K562 (cell line): ENCODE results near the gene TRIO. TPM values are rescaled to one million over a fixed set of nuclear protein-coding genes. Genes with fewer than 3 reads are reported as not detected.

Experiments
- ATAC-seq: fragments of 200-7000 bp; cut with Tn5 transposase; 3 replicates; pipeline ENCODE4 v1.9.1; 2020; ENCODE audit warnings: moderate library complexity
- BruUV-seq: library from RNA; stranded (reverse); fragments of 400-500 nt; replicated peaks from 2 replicates; lab custom pipeline; 2021; lab: Mats Ljungman, UMichigan
- CTCF ChIA-PET: fragments of 300-600 bp; formaldehyde crosslinking; extraction: SDS; loops from one replicate; lab custom pipeline; 2021; ENCODE audit warnings: low intra/inter-chr PET ratio; lab: Yijun Ruan, JAX
- POLR2A ChIA-PET: fragments of 300-600, 350-650 bp; sonication (Branson Sonifier 250); formaldehyde crosslinking; extraction: SDS; loops from one replicate; lab custom pipeline; 2021; ENCODE audit warnings: antibody characterized with exemption, inconsistent platforms; lab: Yijun Ruan, JAX
- DNase-seq, 4 experiments: peaks; one replicate each; pipeline versions ENCODE4 v3.0.0 to v3.0.0-alpha.2; 2011 to 2018; ENCODE audit warnings: low spot score in 3 of 4, mixed read lengths in 3 of 4; ENCODE audit errors: extremely low read depth in 1 of 4
- FAIRE-seq: peaks from 2 replicates; lab custom pipeline; 2011; peaks lifted over from hg19 to GRCh38; lab: Jason Lieb, UNC
- H2AFZ ChIP-seq: 2 replicates; pipeline ENCODE4 v1.6.0; 2011; ENCODE audit warnings: low read depth, low read length, control low read depth, inconsistent platforms
- H3K27ac ChIP-seq: fragments of 200-600 bp; 3 replicates; pipeline ENCODE4 v1.8.0; 2011; ENCODE audit warnings: low read depth, mild to moderate bottlenecking, control low read depth, inconsistent platforms, low read length, moderate library complexity, mixed read lengths; ENCODE audit errors: extremely low read depth
- H3K27me3 ChIP-seq, 2 experiments: fragments of 300-600 bp in 1 of 2; 2 replicates in 1 of 2; 3 replicates in 1 of 2; pipeline versions ENCODE4 v1.6.0 to v1.8.0; 2011; ENCODE audit warnings: inconsistent platforms in 2 of 2, low read length in 2 of 2, mild to moderate bottlenecking in 1 of 2, mixed read lengths in 1 of 2, moderate library complexity in 1 of 2; ENCODE audit not compliant: control insufficient read depth in 2 of 2, insufficient read depth in 2 of 2
- H3K36me3 ChIP-seq: fragments of 300-600 bp; 3 replicates; pipeline ENCODE4 v1.8.0; 2011; ENCODE audit warnings: mild to moderate bottlenecking, low read length, inconsistent platforms; ENCODE audit not compliant: control insufficient read depth, insufficient read depth
- H3K4me1 ChIP-seq, 2 experiments: fragments of 200-600 bp in 1 of 2; replicated peaks in 1 of 2; 2 replicates in 1 of 2; 3 replicates in 1 of 2; pipeline versions ENCODE4 v1.5.1 to v1.8.0; 2011; ENCODE audit warnings: inconsistent platforms in 2 of 2, low read length in 2 of 2, mild to moderate bottlenecking in 1 of 2, mixed read lengths in 1 of 2, moderate library complexity in 1 of 2; ENCODE audit not compliant: control insufficient read depth in 2 of 2, insufficient read depth in 2 of 2
- H3K4me2 ChIP-seq: 2 replicates; pipeline ENCODE4 v1.6.1; 2011; ENCODE audit warnings: low read length, control low read depth, inconsistent platforms, mixed read lengths; ENCODE audit not compliant: insufficient read depth
- H3K4me3 ChIP-seq: fragments of 200-600 bp; sonication (generic), shearing (Covaris generic); 2 replicates; pipeline ENCODE4 v1.5.1; 2016; ENCODE audit warnings: control low read depth, inconsistent platforms
- H3K79me2 ChIP-seq: fragments of 200-600 bp; 3 replicates; pipeline ENCODE4 v1.8.0; 2011; ENCODE audit warnings: low read length, inconsistent platforms; ENCODE audit not compliant: control insufficient read depth, insufficient read depth
- H3K9ac ChIP-seq, 2 experiments: 2 replicates each; pipeline versions ENCODE4 v1.6.0 to v1.6.1; 2011; ENCODE audit warnings: low read depth in 2 of 2, low read length in 2 of 2, control low read depth in 1 of 2, inconsistent platforms in 1 of 2, mild to moderate bottlenecking in 1 of 2, mixed read lengths in 1 of 2; ENCODE audit not compliant: insufficient read depth in 1 of 2
- H3K9me1 ChIP-seq: one replicate; pipeline ENCODE4 v1.6.0; 2011; ENCODE audit warnings: inconsistent platforms, mild to moderate bottlenecking, low read length, moderate library complexity; ENCODE audit not compliant: control insufficient read depth, insufficient read depth
- H3K9me3 ChIP-seq: replicated peaks from 2 replicates; pipeline ENCODE4 v1.5.1; 2011; ENCODE audit warnings: low read depth, low read length, inconsistent platforms; ENCODE audit not compliant: control insufficient read depth, insufficient read depth
- H4K20me1 ChIP-seq: replicated peaks from 2 replicates; pipeline ENCODE4 v1.6.1; 2011; ENCODE audit warnings: low read length, inconsistent platforms, mixed read lengths; ENCODE audit not compliant: control insufficient read depth, insufficient read depth
- ASH1L ChIP-seq: fragments of 450-650 bp; IDR thresholded peaks from 2 replicates; pipeline ENCODE4 v1.6.1; 2018; ENCODE audit warnings: borderline replicate concordance, mild to moderate bottlenecking, low read depth; ENCODE audit not compliant: partially characterized antibody
- CTBP1 ChIP-seq: fragments of 450-650 bp; IDR thresholded peaks from 2 replicates; pipeline ENCODE4 v1.6.1; 2016; ENCODE audit warnings: borderline replicate concordance
- E2F3 ChIP-seq: fragments of 250-450 bp; sonication (Bioruptor Pico); IDR thresholded peaks from 2 replicates; pipeline ENCODE4 v1.4.0; 2020; ENCODE audit warnings: mild to moderate bottlenecking
- FOXP1 ChIP-seq: sonication (generic); formaldehyde crosslinking; IDR thresholded peaks from 2 replicates; pipeline ENCODE4 v1.8.0; 2022; ENCODE audit warnings: mild to moderate bottlenecking, missing genetic modification reagents
- HDAC8 ChIP-seq: fragments of 450-650 bp; IDR thresholded peaks from 2 replicates; pipeline ENCODE4 v1.6.1; 2016; ENCODE audit warnings: mild to moderate bottlenecking, missing genetic modification characterization, moderate library complexity, missing compliant biosample characterization
- PHB ChIP-seq: fragments of 250-450 bp; sonication (Bioruptor Pico); IDR thresholded peaks from 2 replicates; pipeline ENCODE4 v1.5.0; 2021
- PHF21A ChIP-seq: fragments of 450-650 bp; IDR thresholded peaks from 2 replicates; pipeline ENCODE4 v1.6.1; 2017; ENCODE audit warnings: low read depth, borderline replicate concordance
- POLR3G ChIP-seq: IDR thresholded peaks from 2 replicates; pipeline ENCODE4 v1.6.1; 2011; ENCODE audit not compliant: insufficient read length, insufficient replicate concordance; ENCODE audit errors: extremely low read depth
- ZNF232 ChIP-seq: sonication (generic); formaldehyde crosslinking; IDR thresholded peaks from 2 replicates; pipeline ENCODE4 v1.8.0; 2022; ENCODE audit warnings: mild to moderate bottlenecking, missing genetic modification reagents
- WGBS: fragments of 100-300 bp; shearing (Covaris generic); methylation state at CpG from one replicate; pipeline ENCODE4 v1.1.6; 2016; ENCODE audit warnings: low coverage, mixed read lengths; ENCODE audit not compliant: insufficient coverage; ENCODE audit errors: missing lambda C conversion rate; 5-methylcytosine and 5-hydroxymethylcytosine counted together
- in situ Hi-C: fragments of 300-500 bp; cut with MboI; formaldehyde crosslinking; loops from 4 replicates; pipeline ENCODE4 v1.15.0; 2018; ENCODE audit warnings: inconsistent platforms, mixed read lengths
- intact Hi-C: fragments of 100-400 bp; cut with micrococcal nuclease; formaldehyde crosslinking; loops from 2 replicates; pipeline ENCODE4 v1.14.2; 2022
- polyA plus RNA-seq, 8 experiments: library from polyadenylated mRNA; depleted of rRNA in 4 of 8; stranded (reverse) in 5 of 8; unstranded in 3 of 8; fragments of >200 nt; fragmentation: Nextera tagmentation in 2 of 8; fragmentation: Illumina TruSeq in 1 of 8; extraction: Ambion mirVana in 2 of 8; extraction: Trizol in 1 of 8; gene quantifications; 2 replicates each; pipeline versions ENCODE4 v1.2.1 to v1.2.3, GENCODE V29; 2011 to 2014; ENCODE audit warnings: inconsistent platforms in 1 of 8, missing spikeins in 1 of 8
- total RNA-seq, 7 experiments: library from RNA; depleted of rRNA in 6 of 7; stranded (reverse); fragments of >200 nt in 6 of 7; fragmentation: Illumina TruSeq in 2 of 7; extraction: Trizol in 2 of 7; gene quantifications; 2 replicates each; pipeline versions ENCODE4 v1.2.1 to v1.2.3, GENCODE V29; 2011 to 2021; ENCODE audit warnings: low replicate concordance in 1 of 7
- TF ChIP-seq, protein P1 (sequence below): sonication (generic); formaldehyde crosslinking; IDR thresholded peaks from 2 replicates; pipeline ENCODE4 v1.8.1; 2023; ENCODE audit warnings: mild to moderate bottlenecking, missing genetic modification reagents
- TF ChIP-seq, protein P2 (sequence below): sonication (generic); formaldehyde crosslinking; IDR thresholded peaks from 2 replicates; pipeline ENCODE4 v1.8.1; 2023; ENCODE audit warnings: missing genetic modification reagents, mild to moderate bottlenecking, borderline replicate concordance

TRIO gene
- total and polyA plus RNA-seq, 9 of the 15 experiments (the other 6 are each of a cell fraction or from before 2014, with no cell fraction given), result 0.24 to 5.0 (median 1.1) TPM

DNA sequence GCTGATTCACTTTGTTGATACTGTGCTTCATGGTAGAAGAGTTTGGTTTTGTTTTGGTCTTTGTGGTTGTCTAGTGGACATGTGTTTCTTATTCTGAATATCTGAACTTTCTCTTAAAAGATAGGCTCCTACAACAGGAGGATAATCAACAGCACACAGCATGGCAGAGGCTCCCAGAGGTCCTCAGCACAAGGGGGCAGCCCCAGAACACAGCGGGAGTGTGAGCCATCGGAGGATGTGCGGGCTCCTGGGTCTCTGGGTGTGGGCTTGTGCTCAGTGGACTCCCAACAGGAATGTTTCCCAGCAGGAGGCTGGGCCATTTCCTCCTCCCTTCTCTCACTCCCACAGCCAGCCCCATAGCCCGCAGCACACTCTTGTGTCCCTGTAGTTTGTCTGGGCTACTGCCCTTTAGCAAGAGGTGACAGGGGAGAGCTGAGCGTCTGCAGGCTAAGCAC lies 274.2 kb downstream of the TRIO start:
- DNase-seq (no peak), FAIRE-seq (no peak), ATAC-seq (no peak)
- Histone ChIP-seq H3K9ac (no peak overlapping the region), H3K9me3 (no peaks in the 10 kb centered on the region), H3K4me1 (no peaks in the 10 kb centered on the region), H3K9me1 (no peaks in the 10 kb centered on the region), H3K27ac (no peak overlapping the region), H3K4me2 (no peak overlapping the region), H3K36me3 (no peaks in the 10 kb centered on the region), H3K79me2 (no peaks in the 10 kb centered on the region), H3K4me3 (no peak overlapping the region), H2AFZ (no peak overlapping the region), H4K20me1 (no peaks in the 10 kb centered on the region), H3K27me3 (peaks cover 30 to 66% of the 10 kb centered on the region in 2 experiments)
- CTCF ChIA-PET, result no interaction called here
- TF ChIP-seq PHB (CRISPR knock-in tag), result no peak
- TF ChIP-seq CTBP1, result no peak
- no peak for TF ChIP-seq HDAC8 (tag)
- no peak for TF ChIP-seq FOXP1 (CRISPR knock-in tag)
- no peak for TF ChIP-seq E2F3
- TF ChIP-seq ZNF232 (CRISPR knock-in tag), result no peak
- TF ChIP-seq, protein P1, sequence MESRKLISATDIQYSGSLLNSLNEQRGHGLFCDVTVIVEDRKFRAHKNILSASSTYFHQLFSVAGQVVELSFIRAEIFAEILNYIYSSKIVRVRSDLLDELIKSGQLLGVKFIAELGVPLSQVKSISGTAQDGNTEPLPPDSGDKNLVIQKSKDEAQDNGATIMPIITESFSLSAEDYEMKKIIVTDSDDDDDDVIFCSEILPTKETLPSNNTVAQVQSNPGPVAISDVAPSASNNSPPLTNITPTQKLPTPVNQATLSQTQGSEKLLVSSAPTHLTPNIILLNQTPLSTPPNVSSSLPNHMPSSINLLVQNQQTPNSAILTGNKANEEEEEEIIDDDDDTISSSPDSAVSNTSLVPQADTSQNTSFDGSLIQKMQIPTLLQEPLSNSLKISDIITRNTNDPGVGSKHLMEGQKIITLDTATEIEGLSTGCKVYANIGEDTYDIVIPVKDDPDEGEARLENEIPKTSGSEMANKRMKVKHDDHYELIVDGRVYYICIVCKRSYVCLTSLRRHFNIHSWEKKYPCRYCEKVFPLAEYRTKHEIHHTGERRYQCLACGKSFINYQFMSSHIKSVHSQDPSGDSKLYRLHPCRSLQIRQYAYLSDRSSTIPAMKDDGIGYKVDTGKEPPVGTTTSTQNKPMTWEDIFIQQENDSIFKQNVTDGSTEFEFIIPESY (CRISPR knock-in tag), result no peak
- no peak for TF ChIP-seq ASH1L
- TF ChIP-seq POLR3G, result no peak
- no peak for TF ChIP-seq PHF21A
- TF ChIP-seq, protein P2, sequence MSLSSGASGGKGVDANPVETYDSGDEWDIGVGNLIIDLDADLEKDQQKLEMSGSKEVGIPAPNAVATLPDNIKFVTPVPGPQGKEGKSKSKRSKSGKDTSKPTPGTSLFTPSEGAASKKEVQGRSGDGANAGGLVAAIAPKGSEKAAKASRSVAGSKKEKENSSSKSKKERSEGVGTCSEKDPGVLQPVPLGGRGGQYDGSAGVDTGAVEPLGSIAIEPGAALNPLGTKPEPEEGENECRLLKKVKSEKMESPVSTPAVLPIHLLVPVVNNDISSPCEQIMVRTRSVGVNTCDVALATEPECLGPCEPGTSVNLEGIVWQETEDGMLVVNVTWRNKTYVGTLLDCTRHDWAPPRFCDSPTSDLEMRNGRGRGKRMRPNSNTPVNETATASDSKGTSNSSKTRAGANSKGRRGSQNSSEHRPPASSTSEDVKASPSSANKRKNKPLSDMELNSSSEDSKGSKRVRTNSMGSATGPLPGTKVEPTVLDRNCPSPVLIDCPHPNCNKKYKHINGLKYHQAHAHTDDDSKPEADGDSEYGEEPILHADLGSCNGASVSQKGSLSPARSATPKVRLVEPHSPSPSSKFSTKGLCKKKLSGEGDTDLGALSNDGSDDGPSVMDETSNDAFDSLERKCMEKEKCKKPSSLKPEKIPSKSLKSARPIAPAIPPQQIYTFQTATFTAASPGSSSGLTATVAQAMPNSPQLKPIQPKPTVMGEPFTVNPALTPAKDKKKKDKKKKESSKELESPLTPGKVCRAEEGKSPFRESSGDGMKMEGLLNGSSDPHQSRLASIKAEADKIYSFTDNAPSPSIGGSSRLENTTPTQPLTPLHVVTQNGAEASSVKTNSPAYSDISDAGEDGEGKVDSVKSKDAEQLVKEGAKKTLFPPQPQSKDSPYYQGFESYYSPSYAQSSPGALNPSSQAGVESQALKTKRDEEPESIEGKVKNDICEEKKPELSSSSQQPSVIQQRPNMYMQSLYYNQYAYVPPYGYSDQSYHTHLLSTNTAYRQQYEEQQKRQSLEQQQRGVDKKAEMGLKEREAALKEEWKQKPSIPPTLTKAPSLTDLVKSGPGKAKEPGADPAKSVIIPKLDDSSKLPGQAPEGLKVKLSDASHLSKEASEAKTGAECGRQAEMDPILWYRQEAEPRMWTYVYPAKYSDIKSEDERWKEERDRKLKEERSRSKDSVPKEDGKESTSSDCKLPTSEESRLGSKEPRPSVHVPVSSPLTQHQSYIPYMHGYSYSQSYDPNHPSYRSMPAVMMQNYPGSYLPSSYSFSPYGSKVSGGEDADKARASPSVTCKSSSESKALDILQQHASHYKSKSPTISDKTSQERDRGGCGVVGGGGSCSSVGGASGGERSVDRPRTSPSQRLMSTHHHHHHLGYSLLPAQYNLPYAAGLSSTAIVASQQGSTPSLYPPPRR (CRISPR knock-in tag), result no peak
- intact Hi-C loops, result no loop called here
- POLR2A ChIA-PET, result interaction anchor here (0.8 to 1.2 kb wide), 2 partner anchors 9 to 81 kb away, joined by 3 read pairs; no protein-coding TSS in a partner anchor
- 10% methylated on average over 5 of the region's 5 CpGs for WGBS
- no TSS peak for BruUV-seq
- in situ Hi-C loops, result no loop called here
